ENCODE results near the gene DCBLD2. TPM values are rescaled to one million over a fixed set of nuclear protein-coding genes. Genes with fewer than 3 reads are reported as not detected.

Gene DCBLD2
- total and polyA plus RNA-seq, 2 of the 13 experiments (the other 11 are each of a cell fraction or from before 2014, with no cell fraction given), result 43.8 to 56.9 TPM

DNA sequence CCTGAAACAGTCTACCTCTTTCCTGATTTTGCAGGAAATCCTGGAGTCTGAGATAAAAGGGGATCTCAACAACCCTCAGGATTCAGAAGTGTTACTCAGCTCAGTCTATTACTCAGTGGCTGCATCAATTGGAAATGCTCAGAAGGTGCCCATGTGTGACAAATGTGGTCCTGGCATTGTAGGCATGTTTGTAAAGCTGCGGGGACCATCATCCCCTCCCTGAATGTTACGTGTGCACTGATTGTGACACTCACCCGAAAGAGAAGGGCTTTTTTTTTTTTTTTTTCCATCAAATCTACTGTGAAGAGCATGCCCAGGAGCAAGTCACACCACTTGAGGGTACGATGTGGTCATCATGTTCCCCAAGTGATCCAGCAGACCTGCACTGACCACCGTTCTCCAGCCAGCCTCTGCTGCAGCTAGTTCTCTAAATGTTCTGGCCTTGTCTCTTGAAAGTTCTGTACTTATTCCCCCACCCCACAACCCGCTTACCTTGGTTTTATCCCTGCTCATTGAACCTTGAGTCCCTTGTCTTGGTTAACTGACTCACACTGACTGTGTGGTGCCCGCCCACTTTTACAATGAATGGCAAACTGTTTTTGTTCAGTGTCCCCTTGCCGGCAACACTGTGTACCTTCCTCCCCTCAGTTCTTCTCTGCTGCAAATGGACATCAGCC lies 118.5 kb downstream of the DCBLD2 start (continued):
- TF ChIP-seq, protein P1, sequence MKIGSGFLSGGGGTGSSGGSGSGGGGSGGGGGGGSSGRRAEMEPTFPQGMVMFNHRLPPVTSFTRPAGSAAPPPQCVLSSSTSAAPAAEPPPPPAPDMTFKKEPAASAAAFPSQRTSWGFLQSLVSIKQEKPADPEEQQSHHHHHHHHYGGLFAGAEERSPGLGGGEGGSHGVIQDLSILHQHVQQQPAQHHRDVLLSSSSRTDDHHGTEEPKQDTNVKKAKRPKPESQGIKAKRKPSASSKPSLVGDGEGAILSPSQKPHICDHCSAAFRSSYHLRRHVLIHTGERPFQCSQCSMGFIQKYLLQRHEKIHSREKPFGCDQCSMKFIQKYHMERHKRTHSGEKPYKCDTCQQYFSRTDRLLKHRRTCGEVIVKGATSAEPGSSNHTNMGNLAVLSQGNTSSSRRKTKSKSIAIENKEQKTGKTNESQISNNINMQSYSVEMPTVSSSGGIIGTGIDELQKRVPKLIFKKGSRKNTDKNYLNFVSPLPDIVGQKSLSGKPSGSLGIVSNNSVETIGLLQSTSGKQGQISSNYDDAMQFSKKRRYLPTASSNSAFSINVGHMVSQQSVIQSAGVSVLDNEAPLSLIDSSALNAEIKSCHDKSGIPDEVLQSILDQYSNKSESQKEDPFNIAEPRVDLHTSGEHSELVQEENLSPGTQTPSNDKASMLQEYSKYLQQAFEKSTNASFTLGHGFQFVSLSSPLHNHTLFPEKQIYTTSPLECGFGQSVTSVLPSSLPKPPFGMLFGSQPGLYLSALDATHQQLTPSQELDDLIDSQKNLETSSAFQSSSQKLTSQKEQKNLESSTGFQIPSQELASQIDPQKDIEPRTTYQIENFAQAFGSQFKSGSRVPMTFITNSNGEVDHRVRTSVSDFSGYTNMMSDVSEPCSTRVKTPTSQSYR (CRISPR knock-in tag; IDR thresholded peaks at IDR 0.05; ENCODE audit: borderline replicate concordance), result 0 out of 2 replicates have a peak, but pooled peaks have one; percentile 41
- 0 out of 2 replicates have a peak, but pooled peaks have one; percentile 22 for TF ChIP-seq HOXA3 (CRISPR knock-in tag; IDR thresholded peaks at IDR 0.05)
- TF ChIP-seq ZNF850 (CRISPR knock-in tag; conservative IDR thresholded peaks at IDR 0.05), result no peak
- no peak for TF ChIP-seq GMEB1 (CRISPR knock-in tag; IDR thresholded peaks at IDR 0.05; ENCODE audit: borderline replicate concordance)
- TF ChIP-seq FOXP4 (CRISPR knock-in tag; IDR thresholded peaks at IDR 0.05), result peak; percentile 61
- peak; percentile 24; the same call in 1 of the 2 replicates for TF ChIP-seq CEBPB (IDR thresholded peaks at IDR 0.05; ENCODE audit: borderline replicate concordance, low read depth, low read length)
- TF ChIP-seq ELF4 (CRISPR knock-in tag; IDR thresholded peaks at IDR 0.05; ENCODE audit: borderline replicate concordance), result no peak
- no peak for TF ChIP-seq ZUFSP (CRISPR knock-in tag; IDR thresholded peaks at IDR 0.05; ENCODE audit: borderline replicate concordance)
- no peak for TF ChIP-seq DMAP1 (CRISPR knock-in tag; IDR thresholded peaks at IDR 0.05)
- TF ChIP-seq, protein P2, sequence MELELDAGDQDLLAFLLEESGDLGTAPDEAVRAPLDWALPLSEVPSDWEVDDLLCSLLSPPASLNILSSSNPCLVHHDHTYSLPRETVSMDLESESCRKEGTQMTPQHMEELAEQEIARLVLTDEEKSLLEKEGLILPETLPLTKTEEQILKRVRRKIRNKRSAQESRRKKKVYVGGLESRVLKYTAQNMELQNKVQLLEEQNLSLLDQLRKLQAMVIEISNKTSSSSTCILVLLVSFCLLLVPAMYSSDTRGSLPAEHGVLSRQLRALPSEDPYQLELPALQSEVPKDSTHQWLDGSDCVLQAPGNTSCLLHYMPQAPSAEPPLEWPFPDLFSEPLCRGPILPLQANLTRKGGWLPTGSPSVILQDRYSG (CRISPR knock-in tag; IDR thresholded peaks at IDR 0.05), result no peak
- TF ChIP-seq PITX1 (CRISPR knock-in tag; IDR thresholded peaks at IDR 0.05), result 0 out of 2 replicates have a peak, but pooled peaks have one; percentile 36
- peak; percentile 80 for TF ChIP-seq FOSL2 (CRISPR knock-in tag; IDR thresholded peaks at IDR 0.05)
- no peak for TF ChIP-seq ZNF382 (CRISPR knock-in tag; IDR thresholded peaks at IDR 0.05; ENCODE audit: borderline replicate concordance)
- TF ChIP-seq CAMTA2 (CRISPR knock-in tag; IDR thresholded peaks at IDR 0.05; ENCODE audit: borderline replicate concordance), result no peak
- TF ChIP-seq FOSL1 (CRISPR knock-in tag; IDR thresholded peaks at IDR 0.05; ENCODE audit: borderline replicate concordance), result peak; percentile 17; the same call in 1 of the 2 replicates
- 0 out of 2 replicates have a peak, but pooled peaks have one; percentile 10 for TF ChIP-seq ELF3 (CRISPR knock-in tag; IDR thresholded peaks at IDR 0.05)
- TF ChIP-seq ZNF264 (CRISPR knock-in tag; IDR thresholded peaks at IDR 0.05), result 0 out of 2 replicates have a peak, but pooled peaks have one; percentile 10
- peak; percentile 56; the same call in 1 of the 2 replicates for TF ChIP-seq ZNF292 (CRISPR knock-in tag; IDR thresholded peaks at IDR 0.05; ENCODE audit: borderline replicate concordance, low read depth)
- TF ChIP-seq GFI1 (CRISPR knock-in tag; IDR thresholded peaks at IDR 0.05; ENCODE audit: borderline replicate concordance), result 0 out of 2 replicates have a peak, but pooled peaks have one; percentile 20
- peak; percentile 72 for TF ChIP-seq SAP130 (CRISPR knock-in tag; IDR thresholded peaks at IDR 0.05; ENCODE audit: low read depth)

Measured in HepG2 (cell line).